ENCODE data around the gene DHFR. TPM values are rescaled to one million over a fixed set of nuclear protein-coding genes. Genes with fewer than 3 reads are reported as not detected.

DHFR gene
- total RNA-seq, 1 donor from 2014 or later: 8.4 TPM

GRCh38 chr5:80615266-80615914, 39.4 kb downstream of the DHFR start:
- Histone ChIP-seq H3K9me3 (replicated peaks) (no peaks in the 10 kb centered on the region), H3K4me3 (no peak overlapping the region), H3K27ac (replicated peaks) (no peak overlapping the region), H3K36me3 (no peaks in the 10 kb centered on the region), H3K27me3 (ENCODE audit: low read depth) (no peaks in the 10 kb centered on the region), H3K4me1 (no peaks in the 10 kb centered on the region)
- intact Hi-C loops (cut with micrococcal nuclease): no loop called here
- DNase-seq: no peak
- TF ChIP-seq, protein P1, sequence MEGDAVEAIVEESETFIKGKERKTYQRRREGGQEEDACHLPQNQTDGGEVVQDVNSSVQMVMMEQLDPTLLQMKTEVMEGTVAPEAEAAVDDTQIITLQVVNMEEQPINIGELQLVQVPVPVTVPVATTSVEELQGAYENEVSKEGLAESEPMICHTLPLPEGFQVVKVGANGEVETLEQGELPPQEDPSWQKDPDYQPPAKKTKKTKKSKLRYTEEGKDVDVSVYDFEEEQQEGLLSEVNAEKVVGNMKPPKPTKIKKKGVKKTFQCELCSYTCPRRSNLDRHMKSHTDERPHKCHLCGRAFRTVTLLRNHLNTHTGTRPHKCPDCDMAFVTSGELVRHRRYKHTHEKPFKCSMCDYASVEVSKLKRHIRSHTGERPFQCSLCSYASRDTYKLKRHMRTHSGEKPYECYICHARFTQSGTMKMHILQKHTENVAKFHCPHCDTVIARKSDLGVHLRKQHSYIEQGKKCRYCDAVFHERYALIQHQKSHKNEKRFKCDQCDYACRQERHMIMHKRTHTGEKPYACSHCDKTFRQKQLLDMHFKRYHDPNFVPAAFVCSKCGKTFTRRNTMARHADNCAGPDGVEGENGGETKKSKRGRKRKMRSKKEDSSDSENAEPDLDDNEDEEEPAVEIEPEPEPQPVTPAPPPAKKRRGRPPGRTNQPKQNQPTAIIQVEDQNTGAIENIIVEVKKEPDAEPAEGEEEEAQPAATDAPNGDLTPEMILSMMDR (IDR thresholded peaks at IDR 0.05; ENCODE audit: borderline replicate concordance): no peak

GRCh38 chr5:80609692-80610091, 45.1 kb downstream of the DHFR start:
- Histone ChIP-seq H3K9me3 (replicated peaks) (peaks cover 17% of the 10 kb centered on the region), H3K4me1 (no peaks in the 10 kb centered on the region), H3K4me3 (no peak overlapping the region), H3K36me3 (no peaks in the 10 kb centered on the region), H3K27ac (replicated peaks) (no peak overlapping the region), H3K27me3 (ENCODE audit: low read depth) (no peaks in the 10 kb centered on the region)
- TF ChIP-seq, protein P1 (IDR thresholded peaks at IDR 0.05; ENCODE audit: borderline replicate concordance): no peak
- intact Hi-C loops (cut with micrococcal nuclease): no loop called here
- DNase-seq: no peak

GRCh38 chr5:80608731-80609130, 46.1 kb downstream of the DHFR start:
- no peak for DNase-seq
- no peak overlapping the region for H3K4me3 ChIP-seq
- H3K27ac ChIP-seq (replicated peaks): no peak overlapping the region
- intact Hi-C loops (cut with micrococcal nuclease): no loop called here
- TF ChIP-seq, protein P1 (IDR thresholded peaks at IDR 0.05; ENCODE audit: borderline replicate concordance): no peak
- H3K9me3 ChIP-seq (replicated peaks): peaks cover 17% of the 10 kb centered on the region
- H3K27me3 ChIP-seq (ENCODE audit: low read depth): no peaks in the 10 kb centered on the region
- no peaks in the 10 kb centered on the region for H3K36me3 ChIP-seq
- H3K4me1 ChIP-seq: no peaks in the 10 kb centered on the region

DNA sequence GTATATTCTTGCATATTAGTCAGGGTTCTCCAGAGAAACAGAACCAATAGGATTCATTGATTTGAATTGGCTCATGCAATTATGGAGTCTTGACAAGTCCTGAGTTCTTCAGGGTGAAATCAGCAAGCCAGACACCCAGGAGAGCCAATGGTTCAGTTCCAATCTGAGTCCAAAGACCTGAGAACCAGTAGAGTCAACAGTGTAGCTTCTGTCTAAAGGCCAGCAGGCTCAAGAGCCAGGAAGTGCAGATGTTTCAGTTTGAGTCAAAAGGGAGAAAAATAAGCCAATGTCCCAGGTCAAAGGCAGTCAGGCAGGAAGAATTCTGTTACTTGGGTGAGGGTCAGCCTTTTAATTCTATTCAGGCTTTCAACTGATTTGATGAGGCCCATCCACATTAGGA, 47.0 kb downstream of the DHFR start:
- intact Hi-C loops (cut with micrococcal nuclease): no loop called here
- Histone ChIP-seq H3K27ac (replicated peaks) (no peak overlapping the region), H3K4me3 (no peak overlapping the region), H3K27me3 (ENCODE audit: low read depth) (no peaks in the 10 kb centered on the region), H3K4me1 (no peaks in the 10 kb centered on the region), H3K9me3 (replicated peaks) (peaks cover 17% of the 10 kb centered on the region), H3K36me3 (no peaks in the 10 kb centered on the region)
- TF ChIP-seq, protein P1 (IDR thresholded peaks at IDR 0.05; ENCODE audit: borderline replicate concordance): no peak
- DNase-seq: no peak

- intact Hi-C loops (cut with micrococcal nuclease): no loop called here
- H3K4me1 ChIP-seq: no peaks in the 10 kb centered on the region
- no peak overlapping the region for H3K4me3 ChIP-seq
- H3K27me3 ChIP-seq (ENCODE audit: low read depth): no peaks in the 10 kb centered on the region
- H3K36me3 ChIP-seq: no peaks in the 10 kb centered on the region
- DNase-seq: no peak
- H3K27ac ChIP-seq (replicated peaks): no peak overlapping the region
- peaks cover 17% of the 10 kb centered on the region for H3K9me3 ChIP-seq (replicated peaks)
- TF ChIP-seq, protein P1 (IDR thresholded peaks at IDR 0.05; ENCODE audit: borderline replicate concordance): no peak
Observed at GRCh38 chr5:80607343-80607742, 47.4 kb downstream of the DHFR start.

Data from left ventricle myocardium inferior (tissue), 1 donor.